Effector memory CD4-positive, alpha-beta T cell (primary cell): ENCODE results near the gene IL17A.
"Not testable (repeated sequence)": the region's sequence is repeated elsewhere in the genome, so short reads cannot be mapped to it uniquely, and the experiment has no call there.

ENCODE experiments used
- DNase-seq, 3 donors: peaks; one replicate each; pipeline ENCODE4 v3.0.0-alpha.2; 2020
- H3K27ac ChIP-seq: 2 replicates; pipeline ENCODE4 v1.7.0; 2013; ENCODE audit warnings: mild to moderate bottlenecking, low read length, moderate library complexity; ENCODE audit not compliant: insufficient read depth, poor library complexity, severe bottlenecking
- H3K27me3 ChIP-seq: replicated peaks from 2 replicates; pipeline ENCODE4 v1.7.0; 2013; ENCODE audit warnings: mild to moderate bottlenecking, low read length; ENCODE audit not compliant: insufficient read depth, control insufficient read depth, poor library complexity, severe bottlenecking
- H3K36me3 ChIP-seq: 2 replicates; pipeline ENCODE4 v1.7.0; 2013; ENCODE audit warnings: mild to moderate bottlenecking, low read length, moderate library complexity; ENCODE audit not compliant: control insufficient read depth, insufficient read depth
- H3K4me1 ChIP-seq: 2 replicates; pipeline ENCODE4 v1.7.0; 2013; ENCODE audit warnings: low read length, mild to moderate bottlenecking; ENCODE audit not compliant: control insufficient read depth, insufficient read depth, poor library complexity, severe bottlenecking
- H3K4me3 ChIP-seq: 2 replicates; pipeline ENCODE4 v1.7.0; 2013; ENCODE audit warnings: low read length, low read depth, mild to moderate bottlenecking; ENCODE audit not compliant: insufficient read depth, poor library complexity, severe bottlenecking
- H3K9me3 ChIP-seq: 2 replicates; pipeline ENCODE4 v1.7.0; 2013; ENCODE audit warnings: mild to moderate bottlenecking, low read length, moderate library complexity; ENCODE audit not compliant: control insufficient read depth

The IL17A gene

GRCh38 chr6:52186480-52186879 lies 305 bp downstream of the IL17A start:
- Histone ChIP-seq H3K36me3 (no peaks in the 10 kb centered on the region), H3K4me1 (no peaks in the 10 kb centered on the region), H3K27me3 (no peaks in the 10 kb centered on the region), H3K9me3 (no peaks in the 10 kb centered on the region), H3K27ac (no peak overlapping the region), H3K4me3 (peak overlapping the region; percentile 7)
- no peak for DNase-seq

GRCh38 chr6:52187098-52187497 lies 923 bp downstream of the IL17A start:
- no peaks in the 10 kb centered on the region for H3K9me3 ChIP-seq
- H3K4me3 ChIP-seq, result no peak overlapping the region
- DNase-seq, result no peak
- no peak overlapping the region for H3K27ac ChIP-seq
- no peaks in the 10 kb centered on the region for H3K27me3 ChIP-seq
- H3K4me1 ChIP-seq, result no peaks in the 10 kb centered on the region
- no peaks in the 10 kb centered on the region for H3K36me3 ChIP-seq

GRCh38 chr6:52189974-52190373 lies 3.8 kb downstream of the IL17A start:
- Histone ChIP-seq H3K27ac (no peak overlapping the region), H3K36me3 (no peaks in the 10 kb centered on the region), H3K4me1 (no peaks in the 10 kb centered on the region), H3K4me3 (no peak overlapping the region), H3K27me3 (no peaks in the 10 kb centered on the region), H3K9me3 (no peaks in the 10 kb centered on the region)
- no peak for DNase-seq

GRCh38 chr6:52190409-52190808 lies 4.2 kb downstream of the IL17A start:
- H3K9me3 ChIP-seq, result no peaks in the 10 kb centered on the region
- H3K36me3 ChIP-seq, result no peaks in the 10 kb centered on the region
- DNase-seq, result no peak
- no peak overlapping the region for H3K4me3 ChIP-seq
- H3K27me3 ChIP-seq, result no peaks in the 10 kb centered on the region
- no peaks in the 10 kb centered on the region for H3K4me1 ChIP-seq
- no peak overlapping the region for H3K27ac ChIP-seq

- DNase-seq, result no peak
- no peak overlapping the region for H3K27ac ChIP-seq
- no peaks in the 10 kb centered on the region for H3K36me3 ChIP-seq
- H3K27me3 ChIP-seq, result no peaks in the 10 kb centered on the region
- H3K9me3 ChIP-seq, result no peaks in the 10 kb centered on the region
- H3K4me3 ChIP-seq, result no peak overlapping the region
- H3K4me1 ChIP-seq, result no peaks in the 10 kb centered on the region
Observed at GRCh38 chr6:52191824-52192223, 5.6 kb downstream of the IL17A start.

GRCh38 chr6:52195886-52196285 lies 9.7 kb downstream of the IL17A start:
- no peaks in the 10 kb centered on the region for H3K9me3 ChIP-seq
- no peak for DNase-seq
- no peaks in the 10 kb centered on the region for H3K27me3 ChIP-seq
- H3K27ac ChIP-seq, result no peak overlapping the region
- H3K4me3 ChIP-seq, result no peak overlapping the region
- no peaks in the 10 kb centered on the region for H3K36me3 ChIP-seq
- no peaks in the 10 kb centered on the region for H3K4me1 ChIP-seq

GRCh38 chr6:52200088-52200487 lies 13.9 kb downstream of the IL17A start:
- not testable (repeated sequence) for H3K4me3 ChIP-seq, H3K27me3 ChIP-seq, H3K4me1 ChIP-seq, H3K9me3 ChIP-seq, H3K27ac ChIP-seq, H3K36me3 ChIP-seq, DNase-seq

- Histone ChIP-seq H3K9me3 (no peaks in the 10 kb centered on the region), H3K4me1 (no peaks in the 10 kb centered on the region), H3K27me3 (no peaks in the 10 kb centered on the region), H3K27ac (no peak overlapping the region), H3K4me3 (no peak overlapping the region), H3K36me3 (no peaks in the 10 kb centered on the region)
- DNase-seq, result no peak
Observed at GRCh38 chr6:52201046-52201445, 14.9 kb downstream of the IL17A start.

- Histone ChIP-seq H3K4me1 (no peaks in the 10 kb centered on the region), H3K4me3 (no peak overlapping the region), H3K36me3 (no peaks in the 10 kb centered on the region), H3K9me3 (no peaks in the 10 kb centered on the region), H3K27ac (no peak overlapping the region), H3K27me3 (no peaks in the 10 kb centered on the region)
- DNase-seq, result no peak
Observed at GRCh38 chr6:52201493-52201892, 15.3 kb downstream of the IL17A start.

- DNase-seq, result no peak
- Histone ChIP-seq H3K27ac (no peak overlapping the region), H3K4me3 (no peak overlapping the region), H3K4me1 (no peaks in the 10 kb centered on the region), H3K36me3 (no peaks in the 10 kb centered on the region), H3K9me3 (no peaks in the 10 kb centered on the region), H3K27me3 (no peaks in the 10 kb centered on the region)
Observed at GRCh38 chr6:52207066-52207465, 20.9 kb downstream of the IL17A start.

- no peaks in the 10 kb centered on the region for H3K4me1 ChIP-seq
- H3K27ac ChIP-seq, result no peak overlapping the region
- no peaks in the 10 kb centered on the region for H3K9me3 ChIP-seq
- H3K36me3 ChIP-seq, result no peaks in the 10 kb centered on the region
- no peak for DNase-seq
- H3K27me3 ChIP-seq, result no peaks in the 10 kb centered on the region
- no peak overlapping the region for H3K4me3 ChIP-seq
Observed at GRCh38 chr6:52208612-52209011, 22.4 kb downstream of the IL17A start.
